Posterior vena cava (tissue), 2 donors: ENCODE results near the gene TNFRSF11A. TPM values are rescaled to one million over a fixed set of nuclear protein-coding genes. Genes with fewer than 3 reads are reported as not detected.

Source experiments
- DNase-seq: peaks from one replicate; pipeline ENCODE4 v3.0.0-alpha.2; 2020; ENCODE audit warnings: low spot score
- intact Hi-C, 2 donors: fragments of 100-400 bp; cut with DNase I; formaldehyde crosslinking; loops; one replicate each; pipeline versions ENCODE4 v1.14.1 to v1.14.2; 2022 to 2023
- total RNA-seq, 2 donors: library from RNA; stranded (reverse); fragmentation: NEBNext Ultra II Directional; extraction: Animal tissue kit (Norgen Biotek cat#: 25700); gene quantifications; one replicate each; pipeline ENCODE4 v1.2.1, GENCODE V29; 2021
- donor health status: DM: yes; HTN: yes; CAD: no.
- donor health status: DM: yes; HTN: yes; CAD: no.

Gene TNFRSF11A
- total RNA-seq, 2 donors from 2014 or later, result 7.2 to 11.1 TPM

DNA sequence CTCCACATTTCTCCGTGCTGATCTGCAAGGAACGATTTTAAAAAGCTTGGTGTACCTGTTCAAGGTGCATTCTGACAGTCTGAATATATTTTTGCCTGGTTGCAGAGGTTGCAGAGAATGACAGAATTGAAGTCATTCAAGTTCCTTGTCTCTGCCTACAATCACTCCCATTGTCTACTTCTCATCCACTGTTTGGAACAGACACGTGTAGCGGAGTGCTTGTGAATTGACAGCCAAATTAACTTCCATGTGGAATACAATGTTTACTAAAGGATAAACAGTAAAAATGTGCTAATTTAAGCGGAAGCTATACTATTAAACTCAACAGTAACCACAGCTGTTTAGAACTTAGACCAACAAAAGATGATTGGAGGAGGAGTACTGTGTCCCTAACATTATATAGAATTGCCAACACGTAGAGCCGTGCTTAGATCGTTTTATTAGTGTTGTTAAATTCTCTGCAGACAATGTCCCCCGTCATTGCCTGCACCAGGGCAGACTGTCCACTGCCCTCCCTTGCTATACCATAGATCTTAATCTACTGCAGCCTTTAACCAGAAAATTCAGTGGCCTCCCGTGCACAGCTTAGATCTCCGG lies 110.4 kb downstream of the TNFRSF11A start:
- intact Hi-C loops, result loop anchor here in 1 of 2 donors (5.0 kb wide), 1 partner anchor 552 kb away; no protein-coding TSS in a partner anchor
- no peak for DNase-seq

DNA sequence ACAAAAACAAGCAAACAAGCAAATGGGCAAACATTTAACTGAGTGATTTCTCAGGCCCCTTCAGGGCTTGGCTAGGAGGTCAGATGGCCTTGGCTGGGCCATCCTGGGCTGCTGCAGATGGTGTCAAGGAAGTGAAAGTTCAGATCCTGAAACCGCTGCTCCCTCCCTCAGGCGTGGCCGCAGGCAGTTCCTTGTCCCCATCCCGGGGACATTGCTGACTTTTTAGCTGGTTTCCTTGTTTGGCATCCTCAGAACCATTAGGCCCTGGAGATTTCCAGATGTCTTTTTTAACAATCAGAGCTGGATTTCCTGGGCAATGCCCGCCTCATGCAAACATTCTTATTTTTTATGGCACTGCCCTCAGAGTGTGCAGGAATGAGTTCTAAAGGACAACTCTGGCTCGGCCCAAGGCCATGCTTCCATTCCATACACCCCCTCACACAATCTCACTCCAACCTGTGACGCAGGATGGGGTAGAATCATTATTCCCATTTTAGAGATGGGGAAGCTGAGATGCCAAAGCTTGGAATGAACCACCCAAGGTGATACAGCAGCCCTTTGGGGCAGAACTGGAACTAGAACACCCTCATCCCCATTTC lies 111.6 kb downstream of the TNFRSF11A start:
- intact Hi-C loops, result loop anchor here in 1 of 2 donors (5.0 kb wide), 1 partner anchor 551 kb away; no protein-coding TSS in a partner anchor
- DNase-seq, result peak; percentile 87

DNA sequence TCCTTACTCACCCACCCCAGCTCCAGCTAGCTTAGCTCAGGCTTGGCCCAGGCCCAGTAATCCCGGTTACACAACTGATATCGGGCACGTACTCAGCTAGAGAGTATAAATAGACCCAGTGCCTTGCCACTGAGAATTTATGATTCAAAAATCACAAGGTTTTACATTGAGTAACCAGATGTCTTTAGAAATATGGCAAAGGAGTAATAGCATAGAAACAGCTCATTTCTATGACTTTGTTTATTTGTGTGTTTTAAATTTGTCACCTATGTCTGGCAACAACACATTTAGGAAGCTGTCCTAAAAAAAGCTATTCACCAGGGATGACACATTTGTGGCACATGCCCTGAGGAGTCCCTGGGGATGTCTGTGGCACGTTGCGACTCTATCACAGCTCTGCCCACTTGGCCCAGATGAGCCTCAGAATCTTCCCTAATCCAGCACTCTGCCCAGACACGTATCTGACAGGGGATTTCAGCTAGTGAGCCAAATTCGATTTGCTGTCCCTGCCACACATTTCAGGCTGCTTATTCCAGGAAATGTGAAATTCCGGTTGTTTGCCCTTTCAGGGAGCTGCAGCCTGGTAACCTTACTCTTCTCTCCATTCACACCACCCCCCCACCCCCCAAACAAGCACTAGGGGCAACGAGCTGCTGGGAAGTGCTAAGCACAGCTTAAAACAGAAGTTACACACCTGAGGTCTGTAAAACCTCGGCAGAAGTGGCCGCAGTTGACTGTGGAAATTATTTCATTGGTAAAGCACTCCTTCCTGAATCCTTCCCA lies 112.3 kb downstream of the TNFRSF11A start:
- DNase-seq, result peak; percentile 97
- intact Hi-C loops, result loop anchor here in 1 of 2 donors (5.0 kb wide), 1 partner anchor 550 kb away; no protein-coding TSS in a partner anchor

DNA sequence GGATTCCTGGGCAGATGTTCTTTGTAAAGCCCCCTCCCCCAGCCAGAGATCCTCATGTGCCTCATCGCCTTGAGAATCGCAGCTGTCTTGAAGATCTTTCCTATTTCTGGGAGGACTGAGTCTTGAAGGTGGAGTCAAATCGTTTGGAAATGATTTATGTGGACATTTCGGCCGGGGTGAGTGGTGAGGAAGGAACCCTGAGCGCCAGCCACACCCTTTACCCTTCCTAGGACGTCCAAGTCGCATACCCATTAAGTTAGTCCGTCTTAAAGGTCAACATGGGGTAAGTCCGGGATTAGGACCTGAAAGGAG lies 112.9 kb downstream of the TNFRSF11A start:
- DNase-seq, result no peak
- intact Hi-C loops, result loop anchor here in 1 of 2 donors (5.0 kb wide), 1 partner anchor 549 kb away; no protein-coding TSS in a partner anchor

DNA sequence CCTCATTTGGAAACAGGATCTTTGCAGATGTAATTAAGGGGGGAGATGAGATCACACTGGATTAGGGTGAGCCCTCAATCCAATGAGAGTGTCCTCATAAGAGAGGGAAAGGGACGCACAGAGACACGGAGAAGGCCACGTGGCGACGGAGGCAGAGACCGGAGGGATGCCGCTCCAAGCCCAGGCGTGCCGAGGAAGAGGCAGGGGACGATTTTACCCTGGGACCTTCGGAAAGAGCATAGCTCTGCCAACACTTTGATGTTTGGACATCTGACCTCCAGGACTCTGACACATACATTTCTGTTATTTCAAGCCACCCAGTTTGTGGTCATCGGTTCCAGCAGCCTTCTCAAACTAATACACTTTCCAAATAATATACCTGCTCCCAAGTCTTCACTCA lies 113.3 kb downstream of the TNFRSF11A start:
- no peak for DNase-seq
- intact Hi-C loops, result loop anchor here in 1 of 2 donors (5.0 kb wide), 1 partner anchor 549 kb away; no protein-coding TSS in a partner anchor

DNA sequence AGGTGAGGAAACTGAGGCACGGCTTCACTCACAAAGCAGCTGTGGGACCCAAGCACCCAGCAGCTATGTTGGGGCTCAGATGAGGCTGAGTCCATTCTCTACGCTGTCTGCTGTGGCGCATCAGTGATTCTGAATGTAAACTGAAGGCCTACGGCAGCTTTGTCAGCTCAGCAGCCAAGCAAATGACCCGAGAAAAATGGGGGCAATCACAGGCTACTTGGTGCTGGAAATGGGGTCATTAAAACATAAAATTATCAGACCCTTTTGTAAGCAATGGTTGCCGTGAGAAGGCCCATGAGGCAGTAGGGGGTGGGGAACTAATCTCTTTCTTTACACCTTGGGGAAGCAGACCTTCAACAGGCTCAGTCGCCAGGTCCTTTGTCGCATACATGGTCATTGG lies 113.8 kb downstream of the TNFRSF11A start:
- no peak for DNase-seq
- intact Hi-C loops, result loop anchor here in 1 of 2 donors (5.0 kb wide), 1 partner anchor 548 kb away; no protein-coding TSS in a partner anchor

Other genes starting within 250 kb of the TNFRSF11A start
- 10 to 100 TPM; 18.6 to 23.7 TPM for gene PIGN, start 138.3 kb upstream of the TNFRSF11A start, total RNA-seq
- gene RELCH, start 138.1 kb upstream of the TNFRSF11A start, total RNA-seq, result 10 to 100 TPM; 24.9 to 29.7 TPM
- 10 to 100 TPM; 25.0 to 26.3 TPM for gene ZCCHC2, start 197.7 kb downstream of the TNFRSF11A start, total RNA-seq